HepG2 (cell line): ENCODE measurements around the gene SAMD4B. TPM values are rescaled to one million over a fixed set of nuclear protein-coding genes. Genes with fewer than 3 reads are reported as not detected.

Source experiments
- FOXA1 ChIP-seq, 2 experiments: fragments of 450-650 bp in 1 of 2; sonication (generic) in 1 of 2; formaldehyde crosslinking in 1 of 2; IDR thresholded peaks; 2 replicates each; pipeline versions ENCODE4 v1.4.0 to v1.6.1; 2016 to 2020; ENCODE audit warnings: missing genetic modification reagents in 1 of 2
- HIVEP1 ChIP-seq: sonication (generic); formaldehyde crosslinking; IDR thresholded peaks from 2 replicates; pipeline ENCODE4 v1.4.0; 2020; ENCODE audit warnings: mild to moderate bottlenecking, missing genetic modification reagents
- HNF4G ChIP-seq, 2 experiments: sonication (generic) in 1 of 2; formaldehyde crosslinking in 1 of 2; IDR thresholded peaks; 2 replicates each; pipeline versions ENCODE4 v1.4.0 to v1.6.1; 2011 to 2020; ENCODE audit warnings: borderline replicate concordance in 2 of 2, low read depth in 2 of 2, mild to moderate bottlenecking in 2 of 2, low read length in 1 of 2, missing genetic modification reagents in 1 of 2, moderate library complexity in 1 of 2
- MLLT10 ChIP-seq: sonication (generic); formaldehyde crosslinking; IDR thresholded peaks from 2 replicates; pipeline ENCODE4 v1.4.0; 2020; ENCODE audit warnings: missing genetic modification reagents
- TOPORS ChIP-seq: sonication (generic); formaldehyde crosslinking; IDR thresholded peaks from 2 replicates; pipeline ENCODE4 v1.8.0; 2023; ENCODE audit warnings: mild to moderate bottlenecking, missing genetic modification reagents
- U2AF2 ChIP-seq: fragments of 200-400 bp; formaldehyde crosslinking; IDR thresholded peaks from 2 replicates; pipeline ENCODE4 v1.6.1; 2017; ENCODE audit warnings: low read depth, mild to moderate bottlenecking, low read length
- ZBTB8A ChIP-seq: sonication (generic); formaldehyde crosslinking; IDR thresholded peaks from 2 replicates; pipeline ENCODE4 v1.4.0; 2020; ENCODE audit warnings: mild to moderate bottlenecking, low read depth, missing genetic modification reagents, borderline replicate concordance
- ZEB1 ChIP-seq: IDR thresholded peaks from 2 replicates; pipeline ENCODE4 v1.6.1; 2012; ENCODE audit warnings: mild to moderate bottlenecking, low read depth, inconsistent platforms; ENCODE audit not compliant: insufficient replicate concordance
- ZNF143 ChIP-seq: sonication (generic); formaldehyde crosslinking; IDR thresholded peaks from 2 replicates; pipeline ENCODE4 v1.4.0; 2020; ENCODE audit warnings: missing genetic modification reagents
- ZNF180 ChIP-seq: sonication (generic); formaldehyde crosslinking; IDR thresholded peaks from 2 replicates; pipeline ENCODE4 v1.4.0; 2020; ENCODE audit warnings: low read depth, missing genetic modification reagents, borderline replicate concordance
- ZNF253 ChIP-seq: sonication (generic); formaldehyde crosslinking; IDR thresholded peaks from 2 replicates; pipeline ENCODE4 v1.8.0; 2022; ENCODE audit warnings: mild to moderate bottlenecking, missing genetic modification reagents, borderline replicate concordance
- ZNF484 ChIP-seq: sonication (generic); formaldehyde crosslinking; IDR thresholded peaks from 2 replicates; pipeline ENCODE4 v1.5.1; 2020; ENCODE audit warnings: mild to moderate bottlenecking, low read depth, missing genetic modification reagents, borderline replicate concordance
- ZNF7 ChIP-seq: IDR thresholded peaks from 2 replicates; pipeline ENCODE4 v1.6.1; 2016; ENCODE audit warnings: missing biosample characterization, missing genetic modification reagents
- ZNF704 ChIP-seq: sonication (generic); formaldehyde crosslinking; IDR thresholded peaks from 2 replicates; pipeline ENCODE4 v1.8.1; 2023; ENCODE audit warnings: mild to moderate bottlenecking, inconsistent platforms, moderate library complexity, missing genetic modification reagents, borderline replicate concordance
- ZNF709 ChIP-seq: sonication (generic); formaldehyde crosslinking; IDR thresholded peaks from 2 replicates; pipeline ENCODE4 v1.5.0; 2020; ENCODE audit warnings: mild to moderate bottlenecking, missing genetic modification reagents
- polyA plus RNA-seq, 8 experiments: library from polyadenylated mRNA; depleted of rRNA in 3 of 8; stranded (reverse) in 7 of 8; unstranded in 1 of 8; fragments of >200 nt; fragmentation: Illumina TruSeq in 4 of 8; extraction: Trizol in 4 of 8; gene quantifications; 2 replicates each; pipeline versions ENCODE4 v1.2.1 to v1.2.3, GENCODE V29; 2011 to 2016; ENCODE audit warnings: low read depth in 4 of 8, missing spikeins in 1 of 8, mixed read lengths in 1 of 8; ENCODE audit not compliant: insufficient read depth in 1 of 8
- total RNA-seq, 5 experiments: library from RNA; depleted of rRNA; stranded (reverse); fragments of >200 nt; fragmentation: Illumina TruSeq; extraction: Trizol; gene quantifications; 2 replicates each; pipeline ENCODE4 v1.2.3, GENCODE V29; 2016; ENCODE audit warnings: low read depth in 1 of 5
- TF ChIP-seq, protein P1 (sequence below): sonication (generic); formaldehyde crosslinking; IDR thresholded peaks from 2 replicates; pipeline ENCODE4 v1.4.0; 2020; ENCODE audit warnings: missing genetic modification reagents
- TF ChIP-seq, protein P2 (sequence below): sonication (generic); formaldehyde crosslinking; IDR thresholded peaks from 2 replicates; pipeline ENCODE4 v1.5.0; 2020; ENCODE audit warnings: missing genetic modification reagents
- TF ChIP-seq, protein P3 (sequence below): sonication (generic); formaldehyde crosslinking; IDR thresholded peaks from 2 replicates; pipeline ENCODE4 v1.4.0; 2020; ENCODE audit warnings: mild to moderate bottlenecking, missing genetic modification reagents

The SAMD4B gene
- total and polyA plus RNA-seq, 2 of the 13 experiments (the other 11 are each of a cell fraction or from before 2014, with no cell fraction given): 26.0 to 31.8 TPM

- TF ChIP-seq, protein P1, sequence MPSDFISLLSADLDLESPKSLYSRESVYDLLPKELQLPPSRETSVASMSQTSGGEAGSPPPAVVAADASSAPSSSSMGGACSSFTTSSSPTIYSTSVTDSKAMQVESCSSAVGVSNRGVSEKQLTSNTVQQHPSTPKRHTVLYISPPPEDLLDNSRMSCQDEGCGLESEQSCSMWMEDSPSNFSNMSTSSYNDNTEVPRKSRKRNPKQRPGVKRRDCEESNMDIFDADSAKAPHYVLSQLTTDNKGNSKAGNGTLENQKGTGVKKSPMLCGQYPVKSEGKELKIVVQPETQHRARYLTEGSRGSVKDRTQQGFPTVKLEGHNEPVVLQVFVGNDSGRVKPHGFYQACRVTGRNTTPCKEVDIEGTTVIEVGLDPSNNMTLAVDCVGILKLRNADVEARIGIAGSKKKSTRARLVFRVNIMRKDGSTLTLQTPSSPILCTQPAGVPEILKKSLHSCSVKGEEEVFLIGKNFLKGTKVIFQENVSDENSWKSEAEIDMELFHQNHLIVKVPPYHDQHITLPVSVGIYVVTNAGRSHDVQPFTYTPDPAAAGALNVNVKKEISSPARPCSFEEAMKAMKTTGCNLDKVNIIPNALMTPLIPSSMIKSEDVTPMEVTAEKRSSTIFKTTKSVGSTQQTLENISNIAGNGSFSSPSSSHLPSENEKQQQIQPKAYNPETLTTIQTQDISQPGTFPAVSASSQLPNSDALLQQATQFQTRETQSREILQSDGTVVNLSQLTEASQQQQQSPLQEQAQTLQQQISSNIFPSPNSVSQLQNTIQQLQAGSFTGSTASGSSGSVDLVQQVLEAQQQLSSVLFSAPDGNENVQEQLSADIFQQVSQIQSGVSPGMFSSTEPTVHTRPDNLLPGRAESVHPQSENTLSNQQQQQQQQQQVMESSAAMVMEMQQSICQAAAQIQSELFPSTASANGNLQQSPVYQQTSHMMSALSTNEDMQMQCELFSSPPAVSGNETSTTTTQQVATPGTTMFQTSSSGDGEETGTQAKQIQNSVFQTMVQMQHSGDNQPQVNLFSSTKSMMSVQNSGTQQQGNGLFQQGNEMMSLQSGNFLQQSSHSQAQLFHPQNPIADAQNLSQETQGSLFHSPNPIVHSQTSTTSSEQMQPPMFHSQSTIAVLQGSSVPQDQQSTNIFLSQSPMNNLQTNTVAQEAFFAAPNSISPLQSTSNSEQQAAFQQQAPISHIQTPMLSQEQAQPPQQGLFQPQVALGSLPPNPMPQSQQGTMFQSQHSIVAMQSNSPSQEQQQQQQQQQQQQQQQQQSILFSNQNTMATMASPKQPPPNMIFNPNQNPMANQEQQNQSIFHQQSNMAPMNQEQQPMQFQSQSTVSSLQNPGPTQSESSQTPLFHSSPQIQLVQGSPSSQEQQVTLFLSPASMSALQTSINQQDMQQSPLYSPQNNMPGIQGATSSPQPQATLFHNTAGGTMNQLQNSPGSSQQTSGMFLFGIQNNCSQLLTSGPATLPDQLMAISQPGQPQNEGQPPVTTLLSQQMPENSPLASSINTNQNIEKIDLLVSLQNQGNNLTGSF (CRISPR knock-in tag): no peak
- TF ChIP-seq, protein P2, sequence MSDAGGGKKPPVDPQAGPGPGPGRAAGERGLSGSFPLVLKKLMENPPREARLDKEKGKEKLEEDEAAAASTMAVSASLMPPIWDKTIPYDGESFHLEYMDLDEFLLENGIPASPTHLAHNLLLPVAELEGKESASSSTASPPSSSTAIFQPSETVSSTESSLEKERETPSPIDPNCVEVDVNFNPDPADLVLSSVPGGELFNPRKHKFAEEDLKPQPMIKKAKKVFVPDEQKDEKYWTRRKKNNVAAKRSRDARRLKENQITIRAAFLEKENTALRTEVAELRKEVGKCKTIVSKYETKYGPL (CRISPR knock-in tag): no peak
- TF ChIP-seq HNF4G (IDR thresholded peaks at IDR 0.05; ENCODE audit: borderline replicate concordance, low read depth, low read length) (no peak), HNF4G (CRISPR knock-in tag; IDR thresholded peaks at IDR 0.05; ENCODE audit: borderline replicate concordance, low read depth) (no peak), ZBTB8A (CRISPR knock-in tag) (no peak), TOPORS (CRISPR knock-in tag) (no peak), ZNF484 (CRISPR knock-in tag) (no peak), MLLT10 (no peak), ZEB1 (peak; percentile 40), ZNF709 (CRISPR knock-in tag) (no peak), ZNF180 (CRISPR knock-in tag) (no peak), ZNF143 (CRISPR knock-in tag) (no peak), HIVEP1 (CRISPR knock-in tag) (no peak), FOXA1 (IDR thresholded peaks at IDR 0.05) (no peak), FOXA1 (CRISPR knock-in tag; IDR thresholded peaks at IDR 0.05) (no peak), ZNF704 (CRISPR knock-in tag) (0 out of 2 replicates have a peak, but pooled peaks have one; percentile 10), U2AF2 (no peak), ZNF7 (CRISPR knock-in tag) (no peak), ZNF253 (CRISPR knock-in tag) (no peak)
- TF ChIP-seq, protein P3, sequence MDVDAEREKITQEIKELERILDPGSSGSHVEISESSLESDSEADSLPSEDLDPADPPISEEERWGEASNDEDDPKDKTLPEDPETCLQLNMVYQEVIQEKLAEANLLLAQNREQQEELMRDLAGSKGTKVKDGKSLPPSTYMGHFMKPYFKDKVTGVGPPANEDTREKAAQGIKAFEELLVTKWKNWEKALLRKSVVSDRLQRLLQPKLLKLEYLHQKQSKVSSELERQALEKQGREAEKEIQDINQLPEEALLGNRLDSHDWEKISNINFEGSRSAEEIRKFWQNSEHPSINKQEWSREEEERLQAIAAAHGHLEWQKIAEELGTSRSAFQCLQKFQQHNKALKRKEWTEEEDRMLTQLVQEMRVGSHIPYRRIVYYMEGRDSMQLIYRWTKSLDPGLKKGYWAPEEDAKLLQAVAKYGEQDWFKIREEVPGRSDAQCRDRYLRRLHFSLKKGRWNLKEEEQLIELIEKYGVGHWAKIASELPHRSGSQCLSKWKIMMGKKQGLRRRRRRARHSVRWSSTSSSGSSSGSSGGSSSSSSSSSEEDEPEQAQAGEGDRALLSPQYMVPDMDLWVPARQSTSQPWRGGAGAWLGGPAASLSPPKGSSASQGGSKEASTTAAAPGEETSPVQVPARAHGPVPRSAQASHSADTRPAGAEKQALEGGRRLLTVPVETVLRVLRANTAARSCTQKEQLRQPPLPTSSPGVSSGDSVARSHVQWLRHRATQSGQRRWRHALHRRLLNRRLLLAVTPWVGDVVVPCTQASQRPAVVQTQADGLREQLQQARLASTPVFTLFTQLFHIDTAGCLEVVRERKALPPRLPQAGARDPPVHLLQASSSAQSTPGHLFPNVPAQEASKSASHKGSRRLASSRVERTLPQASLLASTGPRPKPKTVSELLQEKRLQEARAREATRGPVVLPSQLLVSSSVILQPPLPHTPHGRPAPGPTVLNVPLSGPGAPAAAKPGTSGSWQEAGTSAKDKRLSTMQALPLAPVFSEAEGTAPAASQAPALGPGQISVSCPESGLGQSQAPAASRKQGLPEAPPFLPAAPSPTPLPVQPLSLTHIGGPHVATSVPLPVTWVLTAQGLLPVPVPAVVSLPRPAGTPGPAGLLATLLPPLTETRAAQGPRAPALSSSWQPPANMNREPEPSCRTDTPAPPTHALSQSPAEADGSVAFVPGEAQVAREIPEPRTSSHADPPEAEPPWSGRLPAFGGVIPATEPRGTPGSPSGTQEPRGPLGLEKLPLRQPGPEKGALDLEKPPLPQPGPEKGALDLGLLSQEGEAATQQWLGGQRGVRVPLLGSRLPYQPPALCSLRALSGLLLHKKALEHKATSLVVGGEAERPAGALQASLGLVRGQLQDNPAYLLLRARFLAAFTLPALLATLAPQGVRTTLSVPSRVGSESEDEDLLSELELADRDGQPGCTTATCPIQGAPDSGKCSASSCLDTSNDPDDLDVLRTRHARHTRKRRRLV (CRISPR knock-in tag): no peak
Measured at GRCh38 chr19:39390451-39390750, 48.2 kb downstream of the SAMD4B start (continued).
